ENCODE data around the gene FLVCR1.

GRCh38 chr1:212926372-212926771 lies 68.3 kb downstream of the FLVCR1 start:
- TF ChIP-seq CTCF (IDR thresholded peaks at IDR 0.05) (no peak), POLR2A (IDR thresholded peaks at IDR 0.05) (no peak)
